Nephron progenitor cell (in vitro differentiated cells): ENCODE measurements around the gene GALNT7.

ENCODE experiments used
- DNase-seq: peaks from one replicate; pipeline ENCODE4 v3.0.0; 2021
- H3K27ac Mint-ChIP-seq: 2 replicates; pipeline ENCODE4 v1.8.0; 2021; ENCODE audit warnings: mild to moderate bottlenecking, moderate library complexity, mixed read lengths
- H3K27me3 Mint-ChIP-seq: 2 replicates; pipeline ENCODE4 v1.8.0; 2021; ENCODE audit warnings: mild to moderate bottlenecking, low read depth, mixed read lengths; ENCODE audit not compliant: poor library complexity
- H3K36me3 Mint-ChIP-seq: 2 replicates; pipeline ENCODE4 v1.8.0; 2021; ENCODE audit warnings: low read depth, mixed read lengths
- H3K4me1 Mint-ChIP-seq: 2 replicates; pipeline ENCODE4 v1.8.0; 2021; ENCODE audit warnings: mixed read lengths
- H3K4me3 Mint-ChIP-seq: 2 replicates; pipeline ENCODE4 v1.8.0; 2021; ENCODE audit warnings: mild to moderate bottlenecking, moderate library complexity, mixed read lengths
- H3K9me3 Mint-ChIP-seq: 2 replicates; pipeline ENCODE4 v1.8.0; 2021; ENCODE audit warnings: mild to moderate bottlenecking, moderate library complexity, mixed read lengths
- CTCF ChIP-seq: fragments of 200-600 bp; sonication (generic); IDR thresholded peaks from 2 replicates; pipeline ENCODE4 v1.5.0; 2021; ENCODE audit warnings: antibody characterized with exemption

GALNT7 gene

GRCh38 chr4:173265751-173266150 is 97.1 kb downstream of the GALNT7 start:
- Mint-ChIP-seq H3K4me1 (peaks cover 13% of the 10 kb centered on the region), H3K9me3 (peaks cover 4% of the 10 kb centered on the region), H3K4me3 (no peak overlapping the region), H3K27ac (no peak overlapping the region), H3K36me3 (peaks cover 6% of the 10 kb centered on the region), H3K27me3 (no peaks in the 10 kb centered on the region)
- DNase-seq = no peak
- TF ChIP-seq CTCF = no peak

GRCh38 chr4:173267711-173268110 is 99.1 kb downstream of the GALNT7 start:
- H3K9me3 Mint-ChIP-seq = peaks cover 4% of the 10 kb centered on the region
- H3K4me1 Mint-ChIP-seq = peaks cover 15% of the 10 kb centered on the region
- no peak for DNase-seq
- TF ChIP-seq CTCF = no peak
- no peak overlapping the region for H3K4me3 Mint-ChIP-seq
- peaks cover 12% of the 10 kb centered on the region for H3K36me3 Mint-ChIP-seq
- no peak overlapping the region for H3K27ac Mint-ChIP-seq
- H3K27me3 Mint-ChIP-seq = no peaks in the 10 kb centered on the region

GRCh38 chr4:173269280-173269679 is 100.7 kb downstream of the GALNT7 start:
- Mint-ChIP-seq H3K27me3 (no peaks in the 10 kb centered on the region), H3K9me3 (peaks cover 4% of the 10 kb centered on the region), H3K36me3 (peaks cover 21% of the 10 kb centered on the region), H3K4me1 (peaks cover 12% of the 10 kb centered on the region), H3K27ac (no peak overlapping the region), H3K4me3 (no peak overlapping the region)
- TF ChIP-seq CTCF = no peak
- DNase-seq = no peak

GRCh38 chr4:173270312-173271027 is 101.9 kb downstream of the GALNT7 start:
- H3K4me3 Mint-ChIP-seq = no peak overlapping the region
- H3K36me3 Mint-ChIP-seq = peaks cover 30% of the 10 kb centered on the region
- H3K9me3 Mint-ChIP-seq = peaks cover 4% of the 10 kb centered on the region
- H3K27ac Mint-ChIP-seq = peak overlapping the region; percentile 79
- no peak for TF ChIP-seq CTCF
- H3K27me3 Mint-ChIP-seq = no peaks in the 10 kb centered on the region
- DNase-seq = no peak
- peaks cover 6% of the 10 kb centered on the region for H3K4me1 Mint-ChIP-seq

- peaks cover 4% of the 10 kb centered on the region for H3K9me3 Mint-ChIP-seq
- H3K4me3 Mint-ChIP-seq = no peak overlapping the region
- peaks cover 30% of the 10 kb centered on the region for H3K36me3 Mint-ChIP-seq
- no peak for TF ChIP-seq CTCF
- H3K4me1 Mint-ChIP-seq = peaks cover 6% of the 10 kb centered on the region
- no peak for DNase-seq
- no peaks in the 10 kb centered on the region for H3K27me3 Mint-ChIP-seq
- no peak overlapping the region for H3K27ac Mint-ChIP-seq
Observed at GRCh38 chr4:173272314-173272713, 103.7 kb downstream of the GALNT7 start.

GRCh38 chr4:173272996-173273395 is 104.4 kb downstream of the GALNT7 start:
- no peak for DNase-seq
- TF ChIP-seq CTCF = no peak

More at GRCh38 chr4:173272996-173273395, 104.4 kb downstream of the GALNT7 start:
- Mint-ChIP-seq H3K4me1 (peaks cover 6% of the 10 kb centered on the region), H3K9me3 (peaks cover under 1% of the 10 kb centered on the region), H3K36me3 (peaks cover 26% of the 10 kb centered on the region), H3K4me3 (no peak overlapping the region), H3K27ac (no peak overlapping the region), H3K27me3 (no peaks in the 10 kb centered on the region)
